ENCODE data around the gene ZNF609. TPM values are rescaled to one million over a fixed set of nuclear protein-coding genes. Genes with fewer than 3 reads are reported as not detected.

The ZNF609 gene
- polyA plus RNA-seq, 1 donor (not counting 4 experiments of a cell fraction or from before 2014, with no cell fraction given): 16.9 TPM

DNA sequence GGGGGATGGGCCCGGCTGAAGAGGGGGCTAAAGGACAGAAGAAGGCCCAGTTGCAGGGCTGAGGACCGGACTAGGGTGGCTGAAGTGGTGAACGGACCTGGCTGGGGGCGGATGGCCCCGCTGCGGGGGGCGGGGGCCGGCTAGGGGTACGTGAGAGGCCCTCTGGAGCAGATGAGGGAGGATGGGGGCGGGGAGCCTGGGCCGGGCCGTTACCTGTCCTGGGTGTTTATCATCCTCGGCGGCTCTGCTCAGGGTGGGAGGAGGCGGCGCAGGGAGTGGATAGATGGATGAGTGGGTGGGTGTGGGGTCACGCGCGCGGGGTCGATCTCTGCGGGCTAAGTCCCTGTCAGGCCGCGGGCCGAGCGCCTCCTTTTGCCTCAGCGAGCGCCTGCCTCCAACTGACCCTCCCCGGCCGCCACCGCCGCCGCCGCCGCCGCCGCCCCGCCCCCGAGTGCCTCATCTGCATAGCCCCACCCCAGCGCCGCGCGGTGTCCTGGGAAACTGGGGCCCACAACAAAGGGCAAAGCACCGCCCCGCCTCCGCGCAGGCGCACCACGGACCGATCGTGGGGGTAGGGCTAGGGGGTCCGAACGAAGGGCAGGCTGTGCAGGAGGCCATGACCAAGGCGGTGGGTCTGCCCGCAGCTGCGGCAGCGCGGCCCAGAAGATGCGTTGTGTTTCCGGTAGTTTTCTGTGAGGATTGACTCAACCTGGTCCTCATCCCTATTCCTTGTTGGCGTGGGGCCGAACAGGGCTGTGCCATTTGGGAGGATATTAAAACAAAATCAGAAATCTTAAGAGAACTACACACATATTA is 242.6 kb downstream of the ZNF609 start:
- H2AFZ ChIP-seq (ENCODE audit: control insufficient read depth, low read length): peak overlapping the region; percentile 99
- H3K27me3 ChIP-seq (ENCODE audit: control insufficient read depth, extremely low read depth, insufficient read depth, low read length): no peaks in the 10 kb centered on the region
- peaks cover 0 to 5% of the 10 kb centered on the region in 2 experiments for H3K36me3 ChIP-seq (ENCODE audit: control insufficient read depth in 2 of 2, extremely low read depth in 1 of 2, insufficient read depth in 2 of 2, low read length in 2 of 2)
- dilution Hi-C loops (cut with MboI; ENCODE audit: extremely low pct_ligation_motif_present, low sequenced_read_pairs): no loop called here
- H4K20me1 ChIP-seq (ENCODE audit: control insufficient read depth, extremely low read depth, insufficient read depth, low read length): peaks cover 5% of the 10 kb centered on the region
- H3K79me2 ChIP-seq (ENCODE audit: control insufficient read depth, insufficient read depth, low read length): peaks cover 45% of the 10 kb centered on the region
- H3K9me1 ChIP-seq (ENCODE audit: control insufficient read depth, extremely low read depth, insufficient read depth, low read length): peaks cover 14% of the 10 kb centered on the region
- peak overlapping the region; percentile 92 for H3K4me2 ChIP-seq (ENCODE audit: control insufficient read depth, extremely low read depth, insufficient read depth, low read depth, low read length)
- H3K9ac ChIP-seq (ENCODE audit: control insufficient read depth, extremely low read depth, insufficient read depth, low read length): peak overlapping the region; percentile 87
- H3K4me1 ChIP-seq (ENCODE audit: control insufficient read depth, extremely low read depth, insufficient read depth, low read length): peaks cover 46% of the 10 kb centered on the region
- peak overlapping the region; percentile 73 for H3K27ac ChIP-seq (ENCODE audit: control insufficient read depth, insufficient read depth, low read length)
- peak overlapping the region; percentile 86 to 90 (median 88) for H3K4me3 ChIP-seq (ENCODE audit: control insufficient read depth in 2 of 3, extremely low read depth in 1 of 3, insufficient read depth in 2 of 3, low read depth in 1 of 3, low read length in 3 of 3)
- no peak for FAIRE-seq
- DNase-seq (ENCODE audit: low read depth, low spot score): peak; percentile 23
- H3K9me3 ChIP-seq (ENCODE audit: control insufficient read depth, low read depth, low read length): no peaks in the 10 kb centered on the region
- TF ChIP-seq EZH2 (IDR thresholded peaks at IDR 0.05; ENCODE audit: low read length): no peak
- TF ChIP-seq, protein P1, sequence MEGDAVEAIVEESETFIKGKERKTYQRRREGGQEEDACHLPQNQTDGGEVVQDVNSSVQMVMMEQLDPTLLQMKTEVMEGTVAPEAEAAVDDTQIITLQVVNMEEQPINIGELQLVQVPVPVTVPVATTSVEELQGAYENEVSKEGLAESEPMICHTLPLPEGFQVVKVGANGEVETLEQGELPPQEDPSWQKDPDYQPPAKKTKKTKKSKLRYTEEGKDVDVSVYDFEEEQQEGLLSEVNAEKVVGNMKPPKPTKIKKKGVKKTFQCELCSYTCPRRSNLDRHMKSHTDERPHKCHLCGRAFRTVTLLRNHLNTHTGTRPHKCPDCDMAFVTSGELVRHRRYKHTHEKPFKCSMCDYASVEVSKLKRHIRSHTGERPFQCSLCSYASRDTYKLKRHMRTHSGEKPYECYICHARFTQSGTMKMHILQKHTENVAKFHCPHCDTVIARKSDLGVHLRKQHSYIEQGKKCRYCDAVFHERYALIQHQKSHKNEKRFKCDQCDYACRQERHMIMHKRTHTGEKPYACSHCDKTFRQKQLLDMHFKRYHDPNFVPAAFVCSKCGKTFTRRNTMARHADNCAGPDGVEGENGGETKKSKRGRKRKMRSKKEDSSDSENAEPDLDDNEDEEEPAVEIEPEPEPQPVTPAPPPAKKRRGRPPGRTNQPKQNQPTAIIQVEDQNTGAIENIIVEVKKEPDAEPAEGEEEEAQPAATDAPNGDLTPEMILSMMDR (optimal IDR thresholded peaks at IDR 0.05 in 1 of 3, IDR thresholded peaks at IDR 0.05 in 1 of 3, conservative IDR thresholded peaks at IDR 0.05 in 1 of 3; ENCODE audit: extremely low read depth in 1 of 3, insufficient read depth in 2 of 3, low read length in 3 of 3): no peak

DNA sequence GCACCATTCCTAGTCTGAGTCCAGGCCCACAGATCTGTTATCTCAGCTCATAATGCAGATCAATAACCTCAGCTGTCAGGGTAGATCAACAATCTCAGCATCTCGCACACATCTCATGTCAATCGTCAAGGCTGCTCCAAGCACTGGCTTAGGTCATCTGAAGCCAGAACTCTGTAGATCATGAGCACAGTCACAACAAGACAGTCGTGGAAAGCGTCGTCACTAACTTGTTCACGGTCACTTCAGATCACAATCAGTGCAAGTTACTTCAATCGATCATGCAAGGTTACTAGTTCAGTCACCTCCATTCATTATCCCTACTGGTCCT is 243.2 kb downstream of the ZNF609 start:
- TF ChIP-seq, protein P1 (optimal IDR thresholded peaks at IDR 0.05 in 1 of 3, IDR thresholded peaks at IDR 0.05 in 1 of 3, conservative IDR thresholded peaks at IDR 0.05 in 1 of 3; ENCODE audit: extremely low read depth in 1 of 3, insufficient read depth in 2 of 3, low read length in 3 of 3): no peak
- TF ChIP-seq EZH2 (IDR thresholded peaks at IDR 0.05; ENCODE audit: low read length): no peak
- Histone ChIP-seq H3K9me1 (ENCODE audit: control insufficient read depth, extremely low read depth, insufficient read depth, low read length) (peaks cover 14% of the 10 kb centered on the region), H3K9me3 (ENCODE audit: control insufficient read depth, low read depth, low read length) (no peaks in the 10 kb centered on the region), H3K9ac (ENCODE audit: control insufficient read depth, extremely low read depth, insufficient read depth, low read length) (peak overlapping the region; percentile 80), H3K36me3 (ENCODE audit: control insufficient read depth in 2 of 2, extremely low read depth in 1 of 2, insufficient read depth in 2 of 2, low read length in 2 of 2) (peaks cover 0 to 5% of the 10 kb centered on the region in 2 experiments), H3K27me3 (ENCODE audit: control insufficient read depth, extremely low read depth, insufficient read depth, low read length) (no peaks in the 10 kb centered on the region), H4K20me1 (ENCODE audit: control insufficient read depth, extremely low read depth, insufficient read depth, low read length) (peaks cover 3% of the 10 kb centered on the region), H3K4me1 (ENCODE audit: control insufficient read depth, extremely low read depth, insufficient read depth, low read length) (peaks cover 40% of the 10 kb centered on the region), H3K4me3 (ENCODE audit: control insufficient read depth in 2 of 3, extremely low read depth in 1 of 3, insufficient read depth in 2 of 3, low read depth in 1 of 3, low read length in 3 of 3) (peak overlapping the region; percentile 86 to 90 (median 88)), H3K4me2 (ENCODE audit: control insufficient read depth, extremely low read depth, insufficient read depth, low read depth, low read length) (peak overlapping the region; percentile 86), H2AFZ (ENCODE audit: control insufficient read depth, low read length) (peak overlapping the region; percentile 99), H3K79me2 (ENCODE audit: control insufficient read depth, insufficient read depth, low read length) (peaks cover 42% of the 10 kb centered on the region), H3K27ac (ENCODE audit: control insufficient read depth, insufficient read depth, low read length) (peak overlapping the region; percentile 73)
- DNase-seq (ENCODE audit: low read depth, low spot score): no peak
- dilution Hi-C loops (cut with MboI; ENCODE audit: extremely low pct_ligation_motif_present, low sequenced_read_pairs): no loop called here
- peak; percentile 67 for FAIRE-seq
